HCT116 (cell line): ENCODE data around the gene MTHFS. TPM values are rescaled to one million over a fixed set of nuclear protein-coding genes. Genes with fewer than 3 reads are reported as not detected.

ENCODE experiments used
- ATAC-seq: fragments of 200-7000 bp; cut with Tn5 transposase; 2 replicates; pipeline ENCODE4 v1.9.1; 2020; ENCODE audit warnings: mild to moderate bottlenecking, moderate library complexity
- BruUV-seq: library from RNA; stranded (reverse); fragments of 400-500 nt; replicated peaks from 2 replicates; lab custom pipeline; 2021; lab: Mats Ljungman, UMichigan
- CTCF ChIA-PET: fragments of 300-600 bp; sonication (Branson Sonifier 250); formaldehyde crosslinking; loops from one replicate; lab custom pipeline; 2021; ENCODE audit warnings: antibody characterized with exemption; lab: Charles Lee
- POLR2A ChIA-PET: fragments of 300-600, 350-600 bp; sonication (Branson Sonifier 250); formaldehyde crosslinking; loops from one replicate; lab custom pipeline; 2021; ENCODE audit warnings: antibody characterized with exemption; lab: Charles Lee
- RAD21 ChIA-PET, 2 experiments: fragments of 300-600 bp; sonication (Branson Sonifier 250); formaldehyde crosslinking; loops; one replicate each; lab custom pipeline; 2023; ENCODE audit warnings: low total read pairs in 2 of 2; ENCODE audit not compliant: uncharacterized antibody in 2 of 2, unreplicated experiment in 2 of 2, low non-redundant PET in 1 of 2; lab: Charles Lee
- DNase-seq: peaks from one replicate; pipeline ENCODE4 v3.0.0-alpha.2; 2010; ENCODE audit warnings: low read depth, low spot score
- H2AFZ ChIP-seq: fragments of 200-600 bp; shearing (Covaris generic), sonication (generic); 2 replicates; pipeline ENCODE4 v1.6.1; 2017; ENCODE audit warnings: low read depth, mixed run types, mixed read lengths, antibody characterized with exemption, low read length; ENCODE audit not compliant: poor library complexity, severe bottlenecking
- H3K27ac ChIP-seq: 2 replicates; pipeline ENCODE4 v1.5.1; 2012; ENCODE audit warnings: low read depth, low read length
- H3K27me3 ChIP-seq: fragments of 200-600 bp; sonication (generic); 2 replicates; pipeline ENCODE4 v1.6.1; 2016; ENCODE audit warnings: mixed run types, low read length, mixed read lengths; ENCODE audit not compliant: insufficient read depth
- H3K36me3 ChIP-seq, 2 experiments: fragments of 200-500 bp in 1 of 2; fragments of 200-600 bp in 1 of 2; sonication (Bioruptor generic) in 1 of 2; sonication (generic) in 1 of 2; 2 replicates each; pipeline versions ENCODE4 v1.5.1 to v1.6.1; 2014 to 2016; ENCODE audit warnings: low read length in 2 of 2, inconsistent platforms in 1 of 2, mixed read lengths in 1 of 2, mixed run types in 1 of 2; ENCODE audit not compliant: insufficient read depth in 2 of 2, control insufficient read depth in 1 of 2
- H3K4me1 ChIP-seq, 2 experiments: fragments of 200-600 bp in 1 of 2; sonication (generic) in 1 of 2; 2 replicates each; pipeline versions ENCODE4 v1.5.1 to v1.6.1; 2012 to 2017; ENCODE audit warnings: low read length in 2 of 2, inconsistent platforms in 1 of 2, mild to moderate bottlenecking in 1 of 2, mixed read lengths in 1 of 2, mixed run types in 1 of 2, moderate library complexity in 1 of 2; ENCODE audit not compliant: insufficient read depth in 2 of 2, control insufficient read depth in 1 of 2
- H3K4me2 ChIP-seq: fragments of 200-600 bp; sonication (generic); 2 replicates; pipeline ENCODE4 v1.6.1; 2017; ENCODE audit warnings: mixed run types, low read length, mixed read lengths
- H3K4me3 ChIP-seq, 2 experiments: fragments of 200-600 bp in 1 of 2; sonication (generic) in 1 of 2; replicated peaks in 1 of 2; 2 replicates each; pipeline ENCODE4 v1.5.1; 2011 to 2016; ENCODE audit warnings: low read length in 2 of 2, control low read depth in 1 of 2, low read depth in 1 of 2, mild to moderate bottlenecking in 1 of 2, mixed read lengths in 1 of 2, mixed run types in 1 of 2
- H3K79me2 ChIP-seq: fragments of 200-600 bp; sonication (generic); 2 replicates; pipeline ENCODE4 v1.6.1; 2017; ENCODE audit warnings: mild to moderate bottlenecking, mixed run types, low read length, moderate library complexity, mixed read lengths; ENCODE audit not compliant: insufficient read depth
- H3K9ac ChIP-seq: fragments of 200-600 bp; sonication (generic); 2 replicates; pipeline ENCODE4 v1.6.1; 2016; ENCODE audit warnings: low read length, mixed read lengths
- H3K9me2 ChIP-seq: fragments of 200-600 bp; sonication (generic), shearing (Covaris generic); 2 replicates; pipeline ENCODE4 v1.6.1; 2017; ENCODE audit warnings: mixed run types, mild to moderate bottlenecking, moderate library complexity; ENCODE audit not compliant: insufficient read depth
- H3K9me3 ChIP-seq, 2 experiments: fragments of 200-500 bp in 1 of 2; fragments of 200-600 bp in 1 of 2; sonication (Bioruptor generic) in 1 of 2; sonication (generic) in 1 of 2; 2 replicates each; pipeline ENCODE4 v1.6.1; 2014 to 2017; ENCODE audit warnings: low read length in 2 of 2, mixed read lengths in 2 of 2, inconsistent platforms in 1 of 2, low read depth in 1 of 2, mild to moderate bottlenecking in 1 of 2, mixed run types in 1 of 2, moderate library complexity in 1 of 2; ENCODE audit not compliant: control insufficient read depth in 1 of 2, insufficient read depth in 1 of 2
- H4K20me1 ChIP-seq: fragments of 200-600 bp; sonication (generic), shearing (Covaris generic); 2 replicates; pipeline ENCODE4 v1.6.1; 2017; ENCODE audit warnings: mixed run types, mild to moderate bottlenecking, moderate library complexity; ENCODE audit not compliant: insufficient read depth
- CEBPB ChIP-seq: IDR thresholded peaks from 2 replicates; pipeline ENCODE4 v1.6.1; 2012; ENCODE audit warnings: low read depth
- EGR1 ChIP-seq: IDR thresholded peaks from 2 replicates; pipeline ENCODE4 v1.6.1; 2012; ENCODE audit warnings: low read depth
- ELF1 ChIP-seq: IDR thresholded peaks from 2 replicates; pipeline ENCODE4 v1.6.1; 2012; ENCODE audit warnings: low read depth, borderline replicate concordance
- EZH2 ChIP-seq: fragments of 200-600 bp; sonication (generic); IDR thresholded peaks from 2 replicates; pipeline ENCODE4 v1.6.1; 2017; ENCODE audit warnings: antibody characterized with exemption, mixed run types
- EZH2phosphoT487 ChIP-seq: fragments of 200-600 bp; IDR thresholded peaks from 2 replicates; pipeline ENCODE4 v1.6.1; 2018; ENCODE audit warnings: antibody characterized with exemption, borderline replicate concordance
- JUND ChIP-seq: IDR thresholded peaks from 2 replicates; pipeline ENCODE4 v1.6.1; 2012
- POLR2A ChIP-seq: IDR thresholded peaks from 2 replicates; pipeline ENCODE4 v1.7.0; 2011; ENCODE audit warnings: borderline replicate concordance; ENCODE audit not compliant: insufficient read depth, insufficient read length; ENCODE audit errors: extremely low read depth
- POLR2AphosphoS5 ChIP-seq: IDR thresholded peaks from 2 replicates; pipeline ENCODE4 v1.6.1; 2011; ENCODE audit warnings: mild to moderate bottlenecking, low read depth, low read length, moderate library complexity
- SP1 ChIP-seq: IDR thresholded peaks from 2 replicates; pipeline ENCODE4 v1.6.1; 2012; ENCODE audit warnings: low read depth
- SRF ChIP-seq: IDR thresholded peaks from 2 replicates; pipeline ENCODE4 v1.6.1; 2012; ENCODE audit warnings: low read depth
- YY1 ChIP-seq: IDR thresholded peaks from 2 replicates; pipeline ENCODE4 v1.6.1; 2011; ENCODE audit warnings: low read length, low read depth, moderate library complexity, mild to moderate bottlenecking; ENCODE audit not compliant: insufficient replicate concordance; ENCODE audit errors: extremely low read depth
- ZFX ChIP-seq: fragments of 450-650 bp; IDR thresholded peaks from 2 replicates; pipeline ENCODE4 v1.6.1; 2017
- intact Hi-C: fragments of 100-400 bp; cut with micrococcal nuclease; formaldehyde crosslinking; loops from 2 replicates; pipeline ENCODE4 v1.10.0; 2022
- total RNA-seq: library from RNA; stranded (reverse); gene quantifications from one replicate; pipeline ENCODE4 v1.2.1, GENCODE V29; 2021; ENCODE audit not compliant: unreplicated experiment
- TF ChIP-seq, protein P1 (sequence below): IDR thresholded peaks from 2 replicates; pipeline ENCODE4 v1.6.1; 2011; ENCODE audit warnings: mild to moderate bottlenecking, low read length, moderate library complexity; ENCODE audit not compliant: insufficient replicate concordance; ENCODE audit errors: extremely low read depth
- TF ChIP-seq, protein P2 (sequence below), 3 experiments: fragments of 200-600 bp in 1 of 3; sonication (generic) in 1 of 3; IDR thresholded peaks in 2 of 3; conservative IDR thresholded peaks in 1 of 3; 2 replicates each; pipeline ENCODE4 v1.5.1; 2012 to 2017; ENCODE audit warnings: low read depth in 2 of 3, low read length in 2 of 3, antibody characterized with exemption in 1 of 3, borderline replicate concordance in 1 of 3, control low read depth in 1 of 3, mild to moderate bottlenecking in 1 of 3, mixed read lengths in 1 of 3, mixed run types in 1 of 3, moderate library complexity in 1 of 3; ENCODE audit not compliant: insufficient read depth in 1 of 3

Gene MTHFS
- total RNA-seq, 1 experiment from 2014 or later, result 30.5 TPM

DNA sequence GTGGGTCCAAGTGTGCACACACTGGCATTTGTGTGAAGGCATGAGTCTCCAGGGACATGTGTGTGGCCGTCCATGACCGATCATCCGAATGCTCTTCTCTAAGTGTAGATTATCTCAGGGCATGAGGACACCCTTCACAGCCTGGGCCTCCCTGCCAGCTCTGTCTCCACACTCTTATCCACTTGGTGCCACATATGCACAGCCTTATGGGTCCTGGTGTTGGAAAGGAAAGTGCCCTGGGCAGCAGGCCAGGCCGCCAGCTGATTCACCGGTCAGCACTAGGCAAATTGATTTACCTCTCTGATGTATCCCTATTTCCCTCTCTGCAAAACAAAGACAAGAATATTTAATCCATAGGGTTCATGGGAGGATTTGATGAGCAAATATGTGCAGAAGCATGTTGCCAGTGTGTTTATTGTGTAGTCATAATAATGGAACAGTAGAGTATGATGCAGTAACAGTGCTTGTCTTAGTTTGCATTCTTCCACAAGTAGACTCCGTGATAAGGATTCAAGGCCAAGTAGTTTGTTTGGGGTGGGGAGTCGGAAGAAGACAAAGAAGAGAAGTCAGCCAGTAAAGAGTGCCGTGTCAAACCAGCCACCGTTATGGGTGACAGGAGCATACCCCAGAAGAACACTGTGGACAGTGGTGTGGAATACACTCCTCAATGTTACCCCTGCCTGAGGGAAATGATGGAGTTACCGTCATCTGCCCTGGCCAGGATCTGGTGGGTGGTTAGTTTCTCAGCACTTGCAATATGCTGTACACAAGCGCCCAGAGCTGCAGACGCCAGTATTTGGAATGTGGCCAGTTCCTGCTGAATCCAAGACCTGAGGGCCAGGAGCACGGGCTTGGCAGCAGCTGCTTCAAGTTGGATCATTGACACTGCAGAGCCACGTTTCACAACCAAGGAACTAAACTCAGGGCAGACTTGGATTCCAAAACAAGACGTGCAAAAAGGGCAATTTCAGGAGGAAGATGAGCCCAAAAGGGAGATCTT, 85.1 kb downstream of the MTHFS start:
- Histone ChIP-seq H3K9me2 (no peaks in the 10 kb centered on the region), H3K4me3 (no peak overlapping the region), H3K4me1 (no peaks in the 10 kb centered on the region), H4K20me1 (no peaks in the 10 kb centered on the region), H3K27ac (no peak overlapping the region), H3K79me2 (no peaks in the 10 kb centered on the region), H3K9me3 (no peaks in the 10 kb centered on the region), H2AFZ (no peak overlapping the region), H3K27me3 (no peaks in the 10 kb centered on the region), H3K4me2 (no peak overlapping the region), H3K9ac (no peak overlapping the region), H3K36me3 (no peaks in the 10 kb centered on the region)
- no peak for TF ChIP-seq EGR1
- TF ChIP-seq, protein P1, sequence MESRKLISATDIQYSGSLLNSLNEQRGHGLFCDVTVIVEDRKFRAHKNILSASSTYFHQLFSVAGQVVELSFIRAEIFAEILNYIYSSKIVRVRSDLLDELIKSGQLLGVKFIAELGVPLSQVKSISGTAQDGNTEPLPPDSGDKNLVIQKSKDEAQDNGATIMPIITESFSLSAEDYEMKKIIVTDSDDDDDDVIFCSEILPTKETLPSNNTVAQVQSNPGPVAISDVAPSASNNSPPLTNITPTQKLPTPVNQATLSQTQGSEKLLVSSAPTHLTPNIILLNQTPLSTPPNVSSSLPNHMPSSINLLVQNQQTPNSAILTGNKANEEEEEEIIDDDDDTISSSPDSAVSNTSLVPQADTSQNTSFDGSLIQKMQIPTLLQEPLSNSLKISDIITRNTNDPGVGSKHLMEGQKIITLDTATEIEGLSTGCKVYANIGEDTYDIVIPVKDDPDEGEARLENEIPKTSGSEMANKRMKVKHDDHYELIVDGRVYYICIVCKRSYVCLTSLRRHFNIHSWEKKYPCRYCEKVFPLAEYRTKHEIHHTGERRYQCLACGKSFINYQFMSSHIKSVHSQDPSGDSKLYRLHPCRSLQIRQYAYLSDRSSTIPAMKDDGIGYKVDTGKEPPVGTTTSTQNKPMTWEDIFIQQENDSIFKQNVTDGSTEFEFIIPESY, result no peak
- TF ChIP-seq YY1, result no peak
- TF ChIP-seq JUND, result no peak
- intact Hi-C loops, result no loop called here
- POLR2A ChIA-PET, result no interaction called here
- ATAC-seq, result no peak
- DNase-seq, result no peak
- RAD21 ChIA-PET, result no interaction called here
- CTCF ChIA-PET, result no interaction called here
- no TSS peak for BruUV-seq

DNA sequence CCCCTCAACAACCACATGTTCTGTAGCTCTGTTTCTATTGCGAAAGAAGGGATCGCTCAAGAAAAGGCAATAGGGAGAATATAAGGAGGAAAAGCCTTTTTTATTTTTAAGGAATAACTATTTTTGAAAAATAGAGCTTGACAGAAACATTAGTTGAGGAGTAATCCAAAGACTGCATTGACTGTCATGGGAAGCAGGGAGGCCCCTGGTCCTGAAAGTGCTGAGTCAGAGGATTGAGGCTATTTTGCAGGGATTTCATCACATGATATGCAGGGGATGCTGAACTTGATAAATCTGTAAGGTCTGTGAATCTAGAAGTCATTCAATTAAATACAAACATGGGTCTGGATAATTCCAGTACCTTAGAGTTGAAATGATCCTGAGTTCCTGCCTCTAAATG, 92.0 kb downstream of the MTHFS start:
- intact Hi-C loops, result no loop called here
- RAD21 ChIA-PET, result no interaction called here
- peaks cover 5% of the 10 kb centered on the region; the same call in 1 of the 2 replicates for H3K27me3 ChIP-seq
- ATAC-seq, result no peak
- no peak overlapping the region for H3K4me3 ChIP-seq
- H3K9ac ChIP-seq, result no peak overlapping the region
- no peaks in the 10 kb centered on the region for H3K79me2 ChIP-seq
- H3K27ac ChIP-seq, result no peak overlapping the region
- H3K4me2 ChIP-seq, result no peak overlapping the region
- no peak for DNase-seq
- no peak overlapping the region for H2AFZ ChIP-seq
- no peaks in the 10 kb centered on the region for H3K36me3 ChIP-seq
- no peaks in the 10 kb centered on the region for H3K9me2 ChIP-seq
- POLR2A ChIA-PET, result no interaction called here
- H3K4me1 ChIP-seq, result no peaks in the 10 kb centered on the region
- no peaks in the 10 kb centered on the region for H3K9me3 ChIP-seq
- no TSS peak for BruUV-seq
- CTCF ChIA-PET, result no interaction called here
- no peaks in the 10 kb centered on the region for H4K20me1 ChIP-seq
- TF ChIP-seq EZH2 (no peak), POLR2A (no peak), SP1 (no peak), EZH2phosphoT487 (no peak), ZFX (no peak), CEBPB (no peak), JUND (no peak), ELF1 (no peak), EGR1 (no peak), SRF (no peak), POLR2AphosphoS5 (no peak), YY1 (no peak)
- TF ChIP-seq, protein P2, sequence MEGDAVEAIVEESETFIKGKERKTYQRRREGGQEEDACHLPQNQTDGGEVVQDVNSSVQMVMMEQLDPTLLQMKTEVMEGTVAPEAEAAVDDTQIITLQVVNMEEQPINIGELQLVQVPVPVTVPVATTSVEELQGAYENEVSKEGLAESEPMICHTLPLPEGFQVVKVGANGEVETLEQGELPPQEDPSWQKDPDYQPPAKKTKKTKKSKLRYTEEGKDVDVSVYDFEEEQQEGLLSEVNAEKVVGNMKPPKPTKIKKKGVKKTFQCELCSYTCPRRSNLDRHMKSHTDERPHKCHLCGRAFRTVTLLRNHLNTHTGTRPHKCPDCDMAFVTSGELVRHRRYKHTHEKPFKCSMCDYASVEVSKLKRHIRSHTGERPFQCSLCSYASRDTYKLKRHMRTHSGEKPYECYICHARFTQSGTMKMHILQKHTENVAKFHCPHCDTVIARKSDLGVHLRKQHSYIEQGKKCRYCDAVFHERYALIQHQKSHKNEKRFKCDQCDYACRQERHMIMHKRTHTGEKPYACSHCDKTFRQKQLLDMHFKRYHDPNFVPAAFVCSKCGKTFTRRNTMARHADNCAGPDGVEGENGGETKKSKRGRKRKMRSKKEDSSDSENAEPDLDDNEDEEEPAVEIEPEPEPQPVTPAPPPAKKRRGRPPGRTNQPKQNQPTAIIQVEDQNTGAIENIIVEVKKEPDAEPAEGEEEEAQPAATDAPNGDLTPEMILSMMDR (IDR thresholded peaks at IDR 0.05 in 2 of 3, conservative IDR thresholded peaks at IDR 0.05 in 1 of 3; ENCODE audit: borderline replicate concordance in 1 of 3, insufficient read depth in 1 of 3, low read depth in 2 of 3, low read length in 2 of 3), result no peak
